GM21786 (cell line): ENCODE results near the gene L3MBTL4.

ENCODE experiments used
- ATAC-seq: cut with Tn5 transposase; IDR thresholded peaks from one replicate; pipeline ENCODE4 v1.9.1; 2021; ENCODE audit not compliant: unreplicated experiment

Gene L3MBTL4

DNA sequence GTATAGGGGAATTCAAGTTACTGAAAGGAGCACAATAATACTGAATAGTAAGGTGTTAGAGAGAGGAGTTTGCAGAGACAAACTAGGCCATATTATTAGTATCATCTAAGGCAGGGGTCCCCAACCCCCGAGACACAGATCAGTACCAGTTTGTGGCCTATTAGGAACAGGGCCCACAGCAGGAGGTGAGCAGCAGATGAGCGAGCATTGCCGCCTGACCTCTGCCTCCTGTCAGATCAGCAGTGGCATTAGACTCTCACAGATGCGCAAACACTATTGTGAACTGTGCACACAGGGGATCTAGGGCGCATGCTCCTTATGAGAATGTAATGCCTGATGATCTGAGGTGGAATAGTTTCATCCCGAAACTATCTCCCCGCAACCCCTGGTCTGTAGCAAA, 477.6 kb downstream of the L3MBTL4 start:
- no peak for ATAC-seq

DNA sequence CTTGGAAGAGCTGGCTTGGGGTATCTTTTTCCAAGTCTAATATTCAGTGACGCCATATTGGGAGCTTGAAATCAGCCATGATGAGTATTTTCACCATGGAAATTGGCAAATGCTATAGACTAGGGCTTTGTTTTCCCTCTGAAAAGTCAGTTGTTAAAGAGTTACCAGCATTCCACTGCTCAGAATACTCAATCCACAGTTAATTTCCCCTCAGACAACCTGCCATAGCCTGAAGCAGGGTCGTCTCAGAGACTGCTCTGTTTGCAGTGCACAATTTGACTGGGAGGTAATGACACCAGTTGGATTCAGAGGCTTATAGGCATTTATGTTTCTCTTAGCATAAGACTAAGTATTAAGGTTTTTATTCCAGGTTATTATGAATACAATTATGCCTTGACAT, 483.9 kb downstream of the L3MBTL4 start:
- no peak for ATAC-seq

DNA sequence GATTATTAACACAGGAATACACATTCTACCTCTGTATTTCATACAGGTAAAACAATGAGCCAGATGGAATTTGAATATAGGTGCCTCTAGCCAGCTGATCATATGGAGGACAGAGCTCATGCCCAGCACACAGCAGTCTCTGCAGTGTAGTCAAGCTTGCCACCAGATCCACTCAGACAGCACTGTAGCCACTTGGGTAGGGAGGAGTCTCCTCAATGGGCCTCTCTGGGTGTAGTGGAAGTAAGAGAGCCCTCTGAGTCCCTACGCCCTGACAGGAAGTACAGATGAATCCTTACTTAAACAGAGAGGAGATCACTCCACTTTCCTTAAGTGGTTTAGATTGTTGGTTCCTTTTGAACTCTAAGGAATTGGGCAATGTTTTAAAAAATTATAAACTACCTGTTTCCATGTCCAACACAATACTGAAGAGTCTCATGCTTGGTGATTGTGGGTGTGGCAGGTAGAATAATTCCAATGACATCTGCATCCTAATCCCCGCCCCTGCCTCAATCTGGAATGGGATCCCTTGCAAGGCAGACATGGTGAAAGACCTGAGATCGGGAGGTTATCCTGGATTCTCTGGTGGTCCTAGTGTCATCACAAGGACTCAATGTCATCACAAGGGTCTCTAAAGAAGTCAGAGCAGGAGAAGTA, 496.4 kb downstream of the L3MBTL4 start:
- no peak for ATAC-seq

DNA sequence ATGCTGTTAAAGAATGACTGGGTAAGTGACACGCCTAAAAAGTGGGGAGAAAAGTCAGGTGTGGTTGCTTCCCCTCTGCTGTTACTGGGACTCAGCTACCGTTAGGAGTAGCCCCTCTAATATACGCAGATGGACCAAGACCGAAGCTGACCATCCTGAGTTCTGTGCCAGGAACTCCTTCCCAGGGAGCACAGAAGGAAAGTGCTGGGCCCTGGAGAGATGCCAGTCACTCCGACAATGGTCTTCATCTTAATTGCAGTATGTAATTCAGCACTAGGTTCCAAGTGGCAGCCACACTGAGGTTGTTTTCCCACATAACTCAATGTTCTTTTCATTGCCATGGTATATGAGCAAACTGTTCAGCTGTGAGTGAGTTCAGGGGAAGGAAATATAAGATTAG, 499.8 kb downstream of the L3MBTL4 start:
- ATAC-seq: no peak

DNA sequence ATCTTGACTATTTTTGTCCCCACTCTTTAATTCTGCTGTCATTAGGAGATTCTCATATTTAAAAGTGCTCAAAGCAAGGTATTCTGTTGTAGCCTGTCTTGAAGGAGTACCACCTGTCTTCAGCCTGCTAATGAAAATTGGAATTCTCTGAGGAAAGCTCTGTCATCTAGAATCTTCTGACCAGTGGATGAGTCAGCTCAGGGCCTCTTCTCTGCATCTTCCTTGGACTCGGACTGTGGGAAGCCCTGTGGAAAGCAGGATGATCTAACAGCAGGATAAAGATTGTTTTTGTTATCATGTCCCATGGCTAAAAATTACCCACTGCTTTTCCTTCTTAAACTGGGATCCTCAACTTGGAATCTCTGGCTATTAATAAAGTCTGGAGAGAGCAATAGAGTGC, 500.7 kb downstream of the L3MBTL4 start:
- ATAC-seq: no peak

DNA sequence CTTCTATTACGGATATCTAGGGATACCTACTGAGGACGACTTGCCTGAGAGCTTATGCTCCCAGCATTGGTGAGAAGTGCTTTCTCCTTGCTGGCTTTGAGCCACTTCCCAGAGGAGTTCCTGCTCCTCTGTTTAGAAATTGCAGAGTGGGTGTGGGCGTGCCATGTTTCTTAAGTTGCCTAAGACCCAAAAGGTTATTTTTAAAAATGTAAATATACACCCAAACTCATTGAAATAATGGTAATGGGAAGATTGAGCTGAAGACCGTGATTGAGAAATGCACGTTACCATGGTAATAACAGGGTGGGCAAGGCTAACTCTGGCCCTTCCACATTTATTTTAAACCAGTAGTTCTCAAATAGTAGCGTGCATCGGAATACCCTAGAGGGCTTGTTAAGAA, 502.1 kb downstream of the L3MBTL4 start:
- no peak for ATAC-seq

DNA sequence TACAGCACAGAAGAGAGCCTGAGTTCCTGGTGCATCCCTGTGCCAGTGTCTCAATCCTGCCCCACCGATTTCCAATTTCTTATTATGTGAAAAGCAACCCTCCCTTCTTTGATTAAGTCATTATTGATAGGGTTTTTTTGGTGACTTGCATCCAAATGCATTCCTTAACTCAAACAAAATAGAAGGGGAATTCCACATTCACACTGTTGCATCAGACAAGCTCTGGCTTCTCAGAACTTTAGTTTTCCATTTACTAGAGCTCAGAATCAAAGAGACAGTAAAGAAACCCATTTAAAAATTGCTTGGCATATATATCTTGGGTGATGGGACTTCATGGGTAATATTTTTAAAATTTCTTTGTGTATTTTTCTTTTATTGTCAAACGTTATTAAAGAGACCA, 505.6 kb downstream of the L3MBTL4 start:
- ATAC-seq: no peak
